GM21381 (cell line): ENCODE data around the gene ZNF644.
A peak's percentile ranks its signal among the peaks of the same experiment; 100 is the strongest.
"Not testable (repeated sequence)": the region's sequence is repeated elsewhere in the genome, so short reads cannot be mapped to it uniquely, and the experiment has no call there.

Experiments
- ATAC-seq: cut with Tn5 transposase; IDR thresholded peaks from one replicate; pipeline ENCODE4 v1.9.1; 2021; ENCODE audit warnings: mild to moderate bottlenecking, moderate library complexity; ENCODE audit not compliant: unreplicated experiment

Gene ZNF644

GRCh38 chr1:91021686-91022517, at the start of gene ZNF644:
ZNF644 (minus strand) TSS chr1:91022035; CDS start chr1:90982353, 39,682 bp downstream.
- ATAC-seq, result peak; percentile 80

DNA sequence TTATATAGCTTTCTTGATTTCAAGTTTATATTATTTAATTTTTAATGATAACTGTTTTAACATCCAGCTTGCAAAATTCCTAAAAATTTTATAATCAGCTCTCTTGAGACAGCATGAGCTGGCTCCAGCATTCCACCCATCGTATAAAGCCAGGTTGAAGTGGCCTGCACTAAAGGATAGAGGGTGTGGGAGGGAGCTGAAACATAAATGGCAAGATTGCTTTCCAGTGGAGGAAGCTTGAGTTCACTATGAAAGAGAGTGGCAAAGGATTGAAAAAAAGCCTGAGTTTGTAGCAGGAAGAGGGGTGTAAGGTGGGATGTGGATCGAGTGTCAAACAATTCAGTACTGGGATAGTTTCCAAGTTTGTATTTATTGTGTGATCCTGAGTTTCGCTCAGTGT, 48.5 kb upstream of the ZNF644 start:
- ATAC-seq, result no peak

- ATAC-seq, result no peak
Observed at GRCh38 chr1:91066538-91066937, 44.7 kb upstream of the ZNF644 start.

DNA sequence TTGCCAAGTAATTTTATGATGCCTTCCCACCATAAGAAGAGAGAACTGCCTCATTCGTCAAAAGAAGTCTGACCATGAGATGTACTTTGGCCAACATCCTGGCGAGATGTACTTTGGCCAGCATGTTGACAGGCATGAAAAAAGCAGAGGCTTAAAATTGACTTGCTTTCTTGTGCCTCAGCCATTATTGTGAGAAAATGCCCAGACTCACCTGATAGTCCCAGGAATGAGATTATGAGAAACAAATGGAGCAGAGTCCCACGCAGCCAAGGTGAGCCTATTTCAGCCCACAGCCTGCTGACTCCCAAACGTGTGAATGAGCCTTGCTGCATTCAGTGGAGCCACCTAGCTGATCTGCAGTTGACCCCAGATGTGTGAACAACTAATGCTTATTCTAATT, 43.5 kb upstream of the ZNF644 start:
- no peak for ATAC-seq

DNA sequence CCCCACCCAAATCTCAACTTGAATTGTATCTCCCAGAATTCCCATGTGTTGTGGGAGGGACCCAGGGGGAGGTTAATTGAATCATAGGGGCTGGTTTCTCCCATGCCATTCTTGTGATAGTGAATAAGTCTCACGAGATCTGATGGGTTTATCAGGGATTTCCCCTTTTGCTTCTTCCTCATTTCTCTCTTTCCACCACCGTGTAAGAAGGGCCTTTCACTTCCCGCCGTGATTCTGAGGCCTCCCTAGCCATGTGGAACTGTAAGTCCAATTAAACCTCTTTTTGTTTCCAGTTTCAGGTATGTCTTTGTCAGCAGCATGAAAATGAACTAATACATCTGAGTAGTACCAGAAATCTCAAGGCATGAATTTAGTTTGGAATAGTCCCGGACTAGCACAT, 41.6 kb upstream of the ZNF644 start:
- ATAC-seq, result not testable (repeated sequence)

DNA sequence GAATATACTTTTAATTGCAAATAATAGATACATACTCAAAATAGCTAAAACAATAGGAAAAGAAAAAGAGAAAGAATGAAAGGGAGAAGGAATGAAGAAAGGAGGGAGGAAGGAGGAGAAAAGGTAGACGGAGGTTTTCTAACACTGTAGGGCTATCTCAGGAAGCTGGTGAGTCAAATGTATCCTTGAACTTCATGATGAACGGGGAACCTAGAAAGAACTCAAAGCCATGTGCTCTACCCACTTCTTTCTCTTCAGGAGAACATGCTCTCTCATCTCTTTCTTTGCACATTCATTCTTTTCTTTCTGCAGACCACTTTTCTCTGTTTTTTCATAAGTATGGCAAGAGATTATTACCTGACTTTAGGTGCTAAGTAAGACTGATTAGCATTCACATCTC, 37.3 kb upstream of the ZNF644 start:
- no peak for ATAC-seq

- ATAC-seq, result no peak
Observed at GRCh38 chr1:91057784-91058183, 35.9 kb upstream of the ZNF644 start.

DNA sequence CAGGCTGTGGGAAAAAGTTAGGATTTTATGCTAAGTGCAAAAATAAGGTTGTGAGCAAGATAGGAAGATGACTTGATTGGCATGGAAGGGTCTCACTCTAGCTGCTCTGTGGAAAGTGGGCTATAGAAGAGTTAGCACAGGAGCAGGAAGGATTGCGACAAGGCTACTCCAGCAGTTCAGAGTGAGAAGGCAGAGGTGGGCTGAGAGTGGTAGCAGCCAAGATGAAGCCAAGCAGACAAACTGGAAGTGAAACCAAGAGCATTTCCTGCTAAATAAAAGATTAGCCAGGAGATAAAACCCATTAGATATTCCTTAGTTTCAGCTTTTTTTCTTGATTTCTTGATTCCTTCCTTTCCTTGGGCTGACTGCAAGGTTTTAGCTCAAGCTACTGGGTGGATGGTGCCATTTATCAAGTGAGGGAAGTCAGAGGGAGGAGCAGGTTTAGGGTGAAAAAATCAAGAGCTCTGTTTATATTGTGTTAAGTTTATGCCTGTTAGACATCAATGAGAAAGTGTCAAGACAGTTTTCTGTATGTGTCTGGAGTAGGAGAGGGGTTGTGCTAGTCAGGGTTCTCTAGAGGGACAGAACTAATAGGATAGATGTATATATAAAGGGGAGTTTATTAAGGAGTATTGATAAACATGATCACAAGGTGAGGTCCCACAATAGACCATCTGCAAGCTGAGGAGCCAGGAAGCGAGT, 33.1 kb upstream of the ZNF644 start:
- peak; percentile 80 for ATAC-seq

DNA sequence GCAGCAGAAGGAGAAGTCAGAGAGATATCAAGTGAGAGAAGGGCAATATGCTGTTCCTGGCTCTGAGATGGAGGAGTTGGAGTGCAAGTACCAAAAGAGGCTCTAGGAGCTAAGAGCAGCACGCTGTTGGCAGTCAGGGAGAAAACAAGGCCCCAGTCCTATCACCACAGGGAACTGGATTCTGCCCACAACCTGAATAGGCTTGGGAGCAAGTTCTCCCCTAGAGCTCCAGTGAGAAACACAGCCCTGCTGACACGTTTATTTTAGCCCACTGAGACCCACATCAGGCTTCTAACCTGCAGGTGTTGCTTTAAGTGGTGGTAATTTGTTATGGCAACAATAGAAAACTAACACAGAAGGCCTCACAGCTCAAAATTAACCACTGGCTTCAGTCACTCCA, 31.8 kb upstream of the ZNF644 start:
- ATAC-seq, result no peak

- ATAC-seq, result not testable (repeated sequence)
Observed at GRCh38 chr1:91049551-91049950, 27.7 kb upstream of the ZNF644 start.

GRCh38 chr1:91046766-91047165, 24.9 kb upstream of the ZNF644 start:
- no peak for ATAC-seq

DNA sequence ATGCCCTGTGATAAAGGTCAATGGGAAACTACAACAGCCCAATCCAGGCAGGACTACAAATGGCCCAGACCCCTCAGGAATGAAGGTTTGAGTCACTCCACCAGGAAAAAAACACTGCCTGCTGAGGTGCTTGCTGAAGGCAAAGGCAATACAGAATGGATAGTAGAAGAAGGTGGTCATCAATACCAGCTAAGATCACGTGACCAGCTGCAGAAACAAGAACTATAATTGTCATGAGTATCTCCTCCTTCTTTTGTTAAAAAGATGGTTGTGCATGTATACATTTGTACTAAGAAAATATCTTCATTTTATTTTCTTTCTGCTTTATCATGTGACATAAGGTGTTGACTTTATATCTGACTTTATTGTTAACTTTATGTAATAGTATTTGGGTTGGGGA, 23.4 kb upstream of the ZNF644 start:
- ATAC-seq, result no peak

DNA sequence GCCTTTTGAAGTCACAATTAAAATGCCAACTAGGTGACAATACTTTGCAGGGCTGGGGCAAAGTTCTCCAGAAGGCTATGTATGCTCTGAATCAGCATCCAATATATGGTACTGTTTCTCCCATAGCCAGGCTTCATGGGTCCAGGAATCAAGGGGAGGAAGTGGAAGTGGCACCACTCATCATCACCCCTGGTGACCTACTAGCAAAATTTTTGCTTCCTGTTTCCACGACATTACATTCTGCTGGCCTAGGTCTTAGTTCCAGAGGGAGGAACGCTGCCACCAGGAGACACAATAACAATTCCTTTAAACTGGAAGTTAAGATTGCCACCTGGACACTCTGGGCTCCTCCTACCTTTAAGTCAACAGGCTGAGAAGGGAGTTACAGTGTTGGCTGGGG, 22.9 kb upstream of the ZNF644 start:
- ATAC-seq, result not testable (repeated sequence)

GRCh38 chr1:91042372-91042771, 20.5 kb upstream of the ZNF644 start:
- ATAC-seq, result not testable (repeated sequence)

GRCh38 chr1:91038582-91038981, 16.7 kb upstream of the ZNF644 start:
- no peak for ATAC-seq

GRCh38 chr1:91036894-91037829, 15.3 kb upstream of the ZNF644 start:
- ATAC-seq, result no peak

DNA sequence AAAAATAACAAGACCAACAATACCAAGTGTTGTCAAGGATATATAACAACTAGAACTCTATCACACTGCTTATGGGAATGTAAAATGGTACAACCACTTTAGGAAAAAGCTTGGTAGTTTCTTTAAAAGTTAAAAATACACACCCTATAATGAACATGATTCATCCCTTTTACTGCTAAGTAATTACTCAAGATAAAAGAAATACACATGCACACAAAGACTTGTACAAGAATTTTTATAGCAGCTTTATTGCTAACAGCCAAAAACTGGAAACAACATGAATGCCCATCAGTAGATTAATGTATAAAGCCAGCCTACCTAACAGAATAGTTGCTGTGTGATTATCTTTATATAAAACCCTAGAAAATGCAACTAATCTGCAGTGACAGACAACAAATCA, 10.5 kb upstream of the ZNF644 start:
- no peak for ATAC-seq

DNA sequence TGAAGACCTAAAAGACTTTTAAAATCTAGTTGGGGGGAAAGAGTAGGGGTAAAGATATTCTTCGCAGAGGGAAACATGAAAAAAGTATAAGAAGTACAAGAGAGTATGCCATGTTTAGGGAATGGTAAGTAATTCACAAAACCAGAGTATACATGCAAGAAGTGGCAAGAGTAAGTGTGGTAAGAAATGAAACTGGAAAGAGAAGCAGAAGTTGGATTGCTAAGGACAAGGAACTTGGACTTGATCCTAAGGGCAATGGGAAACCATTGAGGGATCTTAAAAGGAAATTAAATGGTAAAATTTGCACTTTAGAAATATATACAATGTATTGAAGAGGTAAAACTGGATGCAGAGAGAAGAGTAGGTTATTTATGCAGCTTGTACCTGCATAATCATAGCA, 9.2 kb upstream of the ZNF644 start:
- no peak for ATAC-seq

DNA sequence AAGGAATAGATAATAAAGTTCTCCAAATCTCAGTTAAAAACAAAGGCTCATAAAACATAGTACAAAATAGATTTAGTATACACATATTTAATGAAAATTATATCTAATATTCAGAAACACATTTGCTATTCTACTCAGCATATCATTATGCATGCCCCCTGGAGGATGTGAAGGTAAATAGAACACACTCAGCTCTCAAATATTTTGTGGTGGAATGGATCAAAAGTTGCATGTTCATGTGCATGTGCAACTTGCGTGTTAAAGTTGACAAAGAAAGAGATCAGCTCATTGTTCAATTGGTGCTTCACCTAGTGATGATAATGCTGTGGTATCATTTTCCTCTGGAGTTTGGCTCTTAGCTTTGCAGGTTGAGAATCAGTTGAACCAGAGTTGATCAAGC, 4.9 kb upstream of the ZNF644 start:
- ATAC-seq, result no peak

DNA sequence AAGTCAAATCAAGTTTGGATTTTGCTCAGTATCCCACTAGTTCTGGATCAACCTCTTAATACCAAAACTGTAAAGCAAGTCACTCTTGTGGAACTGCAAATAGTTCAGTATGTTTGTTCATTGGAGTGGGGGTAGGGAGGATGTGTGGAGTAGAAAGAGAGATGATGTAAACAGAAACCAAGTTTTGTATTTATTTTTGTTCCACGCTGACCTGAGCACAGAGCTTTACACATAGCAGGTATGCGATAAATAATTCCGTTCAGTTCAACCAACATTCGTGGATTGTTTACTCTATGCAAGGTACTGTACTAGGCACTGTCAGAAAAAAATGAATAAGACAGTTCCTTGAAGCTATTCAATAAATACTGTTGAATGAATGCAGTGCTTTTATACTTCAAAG, 4.5 kb upstream of the ZNF644 start:
- no peak for ATAC-seq

DNA sequence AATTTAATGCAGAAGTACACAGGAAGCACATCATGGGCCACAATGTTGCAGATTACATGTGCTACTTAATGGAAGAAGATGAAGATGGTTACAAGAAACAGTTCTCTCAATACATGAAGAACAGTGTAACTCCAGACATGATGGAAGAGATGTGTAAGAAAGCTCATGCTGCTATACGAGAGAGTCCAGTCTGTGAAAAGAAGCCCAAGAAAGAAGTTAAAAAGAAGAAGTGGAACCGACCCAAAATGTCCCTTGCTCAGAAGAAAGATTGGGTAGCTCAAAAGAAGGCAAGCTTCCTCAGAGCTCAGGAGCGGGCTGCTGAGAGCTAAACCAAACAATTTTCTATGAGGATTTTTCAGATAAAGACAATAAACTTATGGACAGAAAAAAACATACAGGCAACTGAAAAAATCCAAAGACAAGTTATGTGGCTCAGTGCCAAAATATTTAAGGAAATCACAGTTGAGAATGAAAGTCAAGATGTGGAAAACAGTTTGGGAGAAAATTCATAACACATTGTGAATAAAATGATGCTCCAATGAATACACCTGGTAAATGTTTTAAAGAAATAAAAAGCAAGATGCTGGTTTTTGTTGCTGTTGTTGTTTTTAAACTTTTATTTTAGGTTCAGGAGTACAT, 2.8 kb upstream of the ZNF644 start:
- no peak for ATAC-seq
